PC-3 (cell line): Measurements from ENCODE around the gene UBE2E1. TPM values are rescaled to one million over a fixed set of nuclear protein-coding genes. Genes with fewer than 3 reads are reported as not detected.

Experiments used
- ATAC-seq: fragments of 200-7000 bp; cut with Tn5 transposase; 2 replicates; pipeline ENCODE4 v1.9.1; 2020; ENCODE audit warnings: mild to moderate bottlenecking, moderate library complexity
- BruUV-seq: library from RNA; stranded (reverse); fragments of 400-500 nt; replicated peaks from 2 replicates; lab custom pipeline; 2021; lab: Mats Ljungman, UMichigan
- CTCF ChIA-PET: fragments of 300-600 bp; sonication (Branson Sonifier 250); formaldehyde crosslinking; loops from one replicate; lab custom pipeline; 2022; ENCODE audit warnings: antibody characterized with exemption; lab: Charles Lee
- POLR2A ChIA-PET: fragments of 300-600 bp; sonication (Branson Sonifier 250); formaldehyde crosslinking; loops from one replicate; lab custom pipeline; 2022; ENCODE audit warnings: antibody characterized with exemption; ENCODE audit not compliant: unreplicated experiment; lab: Charles Lee
- DNase-seq: peaks from one replicate; pipeline ENCODE4 v3.0.0-alpha.2; 2015
- H2AFZ ChIP-seq: fragments of 300-600 bp; sonication (generic); 2 replicates; pipeline ENCODE4 v1.6.0; 2016; ENCODE audit warnings: antibody characterized with exemption, low read length
- H3F3A ChIP-seq: fragments of 300-600 bp; sonication (generic); one replicate; pipeline ENCODE4 v1.6.0; 2017; ENCODE audit warnings: antibody characterized with exemption, low read length, control low read depth, mild to moderate bottlenecking; ENCODE audit not compliant: unreplicated experiment
- H3K27ac ChIP-seq: fragments of 300-600 bp; sonication (generic); 2 replicates; pipeline ENCODE4 v1.5.1; 2016; ENCODE audit warnings: mild to moderate bottlenecking, low read length
- H3K27me3 ChIP-seq: fragments of 300-600 bp; sonication (generic); 2 replicates; pipeline ENCODE4 v1.6.1; 2016; ENCODE audit warnings: low read length, mixed read lengths
- H3K36me3 ChIP-seq: fragments of 300-600 bp; sonication (generic); 2 replicates; pipeline ENCODE4 v1.6.1; 2016; ENCODE audit warnings: low read depth, mixed run types, low read length, mixed read lengths
- H3K4me1 ChIP-seq: fragments of 300-600 bp; sonication (generic); 2 replicates; pipeline ENCODE4 v1.5.1; 2016; ENCODE audit warnings: low read length; ENCODE audit not compliant: insufficient read depth
- H3K4me2 ChIP-seq: fragments of 300-600 bp; sonication (generic); 2 replicates; pipeline ENCODE4 v1.6.0; 2016; ENCODE audit warnings: low read length
- H3K4me3 ChIP-seq: fragments of 300-600 bp; sonication (generic); 2 replicates; pipeline ENCODE4 v1.5.1; 2016; ENCODE audit warnings: mild to moderate bottlenecking, low read length, mixed read lengths
- H3K79me2 ChIP-seq: fragments of 300-600 bp; sonication (generic); 2 replicates; pipeline ENCODE4 v1.6.1; 2017; ENCODE audit warnings: low read length, mixed read lengths
- H3K9ac ChIP-seq: fragments of 300-600 bp; sonication (generic); 2 replicates; pipeline ENCODE4 v1.6.0; 2016; ENCODE audit warnings: mild to moderate bottlenecking, low read length
- H3K9me2 ChIP-seq: fragments of 300-600 bp; sonication (generic); replicated peaks from 2 replicates; pipeline ENCODE4 v1.6.1; 2016; ENCODE audit warnings: mixed run types, low read length, mixed read lengths
- H3K9me3 ChIP-seq: fragments of 300-600 bp; sonication (generic); 2 replicates; pipeline ENCODE4 v1.6.1; 2016; ENCODE audit warnings: low read length, mixed read lengths
- H4K20me1 ChIP-seq: fragments of 300-600 bp; sonication (generic); 2 replicates; pipeline ENCODE4 v1.6.1; 2016; ENCODE audit warnings: low read length, mixed read lengths
- EZH2 ChIP-seq: fragments of 300-600 bp; sonication (generic); IDR thresholded peaks from one replicate; pipeline ENCODE4 v1.6.1; 2017; ENCODE audit warnings: antibody characterized with exemption, mild to moderate bottlenecking, low read length; ENCODE audit not compliant: unreplicated experiment
- EZH2phosphoT487 ChIP-seq: fragments of 300-600 bp; sonication (generic); IDR thresholded peaks from 2 replicates; pipeline ENCODE4 v1.6.1; 2018; ENCODE audit warnings: mild to moderate bottlenecking, antibody characterized with exemption, low read length, borderline replicate concordance
- intact Hi-C: fragments of 100-400 bp; cut with micrococcal nuclease; formaldehyde crosslinking; loops from 2 replicates; pipeline ENCODE4 v1.9.0; 2023
- total RNA-seq: library from RNA; depleted of rRNA; stranded (reverse); fragments of >200 nt; gene quantifications from 2 replicates; pipeline ENCODE4 v1.2.3, GENCODE V29; 2014
- TF ChIP-seq, protein P1 (sequence below): fragments of 300-600 bp; sonication (generic); conservative IDR thresholded peaks from 2 replicates; pipeline ENCODE4 v1.5.1; 2017; ENCODE audit warnings: antibody characterized with exemption, low read depth, mild to moderate bottlenecking, low read length

The UBE2E1 gene
- total RNA-seq, 1 experiment from 2014 or later = 117 TPM

DNA sequence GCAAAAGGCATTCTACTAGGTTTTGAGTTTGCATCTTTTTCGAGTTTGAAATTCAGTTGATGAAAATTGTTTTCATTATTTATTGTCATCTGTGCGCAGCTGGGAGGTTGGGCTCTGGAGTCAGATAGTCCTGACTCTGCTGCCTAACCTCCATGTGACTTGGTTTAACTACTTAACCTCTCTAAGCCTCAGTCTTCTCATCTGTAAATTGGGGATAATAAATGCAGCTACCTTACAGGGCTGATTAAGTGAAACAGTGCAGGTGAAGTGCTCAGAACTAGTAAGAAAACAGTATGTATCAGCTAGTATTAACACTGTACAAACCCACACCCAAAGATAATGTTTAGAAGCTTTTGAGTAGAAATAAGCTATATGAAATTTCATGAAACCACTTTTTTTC, 14.1 kb upstream of the UBE2E1 start:
- ATAC-seq = no peak
- POLR2A ChIA-PET = no interaction called here

DNA sequence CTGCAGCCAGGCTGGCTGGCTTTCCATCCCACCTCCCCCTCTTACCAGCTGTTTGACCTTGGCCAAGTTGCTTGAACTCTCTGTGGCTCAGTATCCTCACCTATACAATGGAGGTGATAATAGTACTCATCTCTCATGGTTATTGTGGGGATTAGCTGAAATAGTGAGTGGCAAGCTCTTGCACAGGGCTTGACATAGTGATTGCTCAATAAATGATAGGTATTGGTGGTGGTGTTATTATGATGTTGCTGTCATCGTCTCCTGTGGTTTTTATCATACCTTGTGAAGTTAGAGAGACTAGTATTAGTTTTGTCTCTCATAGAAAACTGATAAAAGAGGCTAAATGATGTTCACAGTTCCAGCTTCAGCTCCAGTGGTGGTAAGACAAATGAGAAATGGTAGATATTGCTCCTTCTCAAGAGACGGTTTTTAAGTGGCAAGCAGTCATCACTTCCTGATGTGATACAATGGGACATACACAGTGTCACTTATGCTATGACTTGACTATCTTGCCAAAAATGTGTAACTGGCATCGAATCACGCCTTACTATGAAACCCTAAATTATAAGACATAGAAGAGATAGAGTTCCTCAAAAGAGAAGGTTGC, 12.1 kb upstream of the UBE2E1 start:
- H3K4me1 ChIP-seq = no peaks in the 10 kb centered on the region
- no peaks in the 10 kb centered on the region for H3K27me3 ChIP-seq
- ChIA-PET POLR2A (no interaction called here), CTCF (no interaction called here)
- no peak overlapping the region for H3K27ac ChIP-seq
- H3K9me2 ChIP-seq = no peaks in the 10 kb centered on the region
- no peak for ATAC-seq
- H3K36me3 ChIP-seq = no peaks in the 10 kb centered on the region
- H3K79me2 ChIP-seq = no peaks in the 10 kb centered on the region
- no peaks in the 10 kb centered on the region for H3K9me3 ChIP-seq
- no peaks in the 10 kb centered on the region for H3F3A ChIP-seq
- no peak for TF ChIP-seq EZH2
- TF ChIP-seq EZH2phosphoT487 = no peak
- TF ChIP-seq, protein P1, sequence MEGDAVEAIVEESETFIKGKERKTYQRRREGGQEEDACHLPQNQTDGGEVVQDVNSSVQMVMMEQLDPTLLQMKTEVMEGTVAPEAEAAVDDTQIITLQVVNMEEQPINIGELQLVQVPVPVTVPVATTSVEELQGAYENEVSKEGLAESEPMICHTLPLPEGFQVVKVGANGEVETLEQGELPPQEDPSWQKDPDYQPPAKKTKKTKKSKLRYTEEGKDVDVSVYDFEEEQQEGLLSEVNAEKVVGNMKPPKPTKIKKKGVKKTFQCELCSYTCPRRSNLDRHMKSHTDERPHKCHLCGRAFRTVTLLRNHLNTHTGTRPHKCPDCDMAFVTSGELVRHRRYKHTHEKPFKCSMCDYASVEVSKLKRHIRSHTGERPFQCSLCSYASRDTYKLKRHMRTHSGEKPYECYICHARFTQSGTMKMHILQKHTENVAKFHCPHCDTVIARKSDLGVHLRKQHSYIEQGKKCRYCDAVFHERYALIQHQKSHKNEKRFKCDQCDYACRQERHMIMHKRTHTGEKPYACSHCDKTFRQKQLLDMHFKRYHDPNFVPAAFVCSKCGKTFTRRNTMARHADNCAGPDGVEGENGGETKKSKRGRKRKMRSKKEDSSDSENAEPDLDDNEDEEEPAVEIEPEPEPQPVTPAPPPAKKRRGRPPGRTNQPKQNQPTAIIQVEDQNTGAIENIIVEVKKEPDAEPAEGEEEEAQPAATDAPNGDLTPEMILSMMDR = no peak
- no peak overlapping the region for H3K4me2 ChIP-seq
- BruUV-seq = no TSS peak
- no peaks in the 10 kb centered on the region for H4K20me1 ChIP-seq
- H3K9ac ChIP-seq = no peak overlapping the region
- DNase-seq = no peak
- intact Hi-C loops = no loop called here
- no peak overlapping the region for H2AFZ ChIP-seq
- H3K4me3 ChIP-seq = no peak overlapping the region

More for the DNA sequence above, 14.1 kb upstream of the UBE2E1 start:
- Histone ChIP-seq H3K9me3 (no peaks in the 10 kb centered on the region), H3K79me2 (no peaks in the 10 kb centered on the region), H3K36me3 (no peaks in the 10 kb centered on the region), H3K27ac (no peak overlapping the region), H2AFZ (no peak overlapping the region), H3K4me1 (no peaks in the 10 kb centered on the region), H3K9ac (no peak overlapping the region), H3K4me2 (no peak overlapping the region), H3K9me2 (no peaks in the 10 kb centered on the region), H3F3A (no peaks in the 10 kb centered on the region), H3K4me3 (no peak overlapping the region), H3K27me3 (no peaks in the 10 kb centered on the region), H4K20me1 (no peaks in the 10 kb centered on the region)
- no TSS peak for BruUV-seq
- TF ChIP-seq, protein P1 = no peak
- TF ChIP-seq EZH2phosphoT487 (no peak), EZH2 (no peak)
- intact Hi-C loops = no loop called here
- CTCF ChIA-PET = no interaction called here
- DNase-seq = no peak

DNA sequence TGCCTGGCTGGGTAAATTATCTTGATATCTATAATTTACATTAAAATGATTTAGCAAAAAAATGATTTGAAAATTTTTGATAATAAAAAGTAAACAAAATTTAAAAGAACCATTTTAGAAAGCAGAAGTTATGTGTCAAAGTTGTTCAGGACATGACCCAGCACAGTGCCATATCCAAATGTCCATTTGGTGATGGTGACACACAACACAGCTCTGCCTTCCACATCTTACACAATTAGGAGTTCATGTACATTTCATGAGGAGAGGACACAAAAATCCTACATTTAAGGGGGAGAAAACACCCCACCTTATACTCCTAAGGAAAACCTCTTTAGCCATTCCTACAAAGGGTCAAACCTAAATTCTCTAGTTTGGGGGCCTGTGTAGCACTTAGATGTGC, 10.7 kb upstream of the UBE2E1 start:
- Histone ChIP-seq H3K9me3 (no peaks in the 10 kb centered on the region), H2AFZ (no peak overlapping the region), H3K79me2 (no peaks in the 10 kb centered on the region), H3K9ac (no peak overlapping the region), H3K27ac (no peak overlapping the region), H3K4me3 (no peak overlapping the region), H3K4me1 (no peaks in the 10 kb centered on the region), H4K20me1 (no peaks in the 10 kb centered on the region), H3K4me2 (no peak overlapping the region), H3F3A (no peaks in the 10 kb centered on the region), H3K9me2 (no peaks in the 10 kb centered on the region), H3K36me3 (no peaks in the 10 kb centered on the region), H3K27me3 (no peaks in the 10 kb centered on the region)
- no peak for ATAC-seq
- POLR2A ChIA-PET = no interaction called here
- intact Hi-C loops = no loop called here
- CTCF ChIA-PET = no interaction called here
- no TSS peak for BruUV-seq
- DNase-seq = no peak
- no peak for TF ChIP-seq EZH2
- no peak for TF ChIP-seq EZH2phosphoT487
- TF ChIP-seq, protein P1 = no peak
